K562 (cell line): ENCODE data around the gene CHD5.

ENCODE experiments used
- CTCF ChIP-seq, 3 experiments: IDR thresholded peaks in 2 of 3; conservative IDR thresholded peaks in 1 of 3; 2 replicates each; pipeline ENCODE4 v1.5.1; 2011 to 2012; ENCODE audit warnings: low read length in 3 of 3, mild to moderate bottlenecking in 3 of 3, control low read depth in 2 of 3, improper control_type of control experiment in 1 of 3, inconsistent platforms in 1 of 3, low read depth in 1 of 3, mixed read lengths in 1 of 3, moderate library complexity in 1 of 3; ENCODE audit not compliant: insufficient read depth in 2 of 3
- MAX ChIP-seq: sonication (generic); formaldehyde crosslinking; IDR thresholded peaks from 2 replicates; pipeline ENCODE4 v1.9.0; 2022; ENCODE audit warnings: mild to moderate bottlenecking, missing genetic modification reagents
- NFYB ChIP-seq: IDR thresholded peaks from 2 replicates; pipeline ENCODE4 v1.6.1; 2011; ENCODE audit warnings: mild to moderate bottlenecking, moderate library complexity; ENCODE audit not compliant: insufficient read length; ENCODE audit errors: extremely low read depth
- RFX5 ChIP-seq: IDR thresholded peaks from 2 replicates; pipeline ENCODE4 v1.6.1; 2011; ENCODE audit warnings: low read depth, mild to moderate bottlenecking, improper control_type of control experiment, low read length
- RNF219 ChIP-seq: fragments of 250-450 bp; sonication (Bioruptor Pico); IDR thresholded peaks from 2 replicates; pipeline ENCODE4 v1.5.0; 2022; ENCODE audit warnings: mild to moderate bottlenecking
- USF2 ChIP-seq: sonication (generic); formaldehyde crosslinking; IDR thresholded peaks from 2 replicates; pipeline ENCODE4 v1.5.0; 2020; ENCODE audit warnings: missing genetic modification reagents

- no peak for TF ChIP-seq USF2
- TF ChIP-seq NFYB: no peak
- TF ChIP-seq RNF219 (CRISPR knock-in tag): no peak
- TF ChIP-seq CTCF (IDR thresholded peaks at IDR 0.05 in 2 of 3, conservative IDR thresholded peaks at IDR 0.05 in 1 of 3; ENCODE audit: insufficient read depth in 2 of 3, low read depth in 1 of 3, low read length in 3 of 3): no peak
- no peak for TF ChIP-seq MAX
- no peak for TF ChIP-seq RFX5
Observed at GRCh38 chr1:6075748-6076147, 104.4 kb downstream of the CHD5 start.
